GM12878 (cell line): ENCODE measurements around the gene GIMAP2.

Source experiments
- CTCF ChIP-seq, 3 experiments: IDR thresholded peaks in 2 of 3; conservative IDR thresholded peaks in 1 of 3; 2 replicates each; pipeline ENCODE4 v1.5.1; 2011; ENCODE audit warnings: low read depth in 3 of 3, low read length in 3 of 3, mild to moderate bottlenecking in 3 of 3, control low read depth in 2 of 3, moderate library complexity in 2 of 3, inconsistent platforms in 1 of 3, mixed read lengths in 1 of 3; ENCODE audit not compliant: control insufficient read depth in 2 of 3, insufficient read depth in 1 of 3; ENCODE audit errors: extremely low read depth in 1 of 3
- ETV6 ChIP-seq, 2 experiments: fragments of 450-650 bp in 1 of 2; IDR thresholded peaks in 1 of 2; conservative IDR thresholded peaks in 1 of 2; 2 replicates each; pipeline ENCODE4 v1.6.1; 2014; ENCODE audit warnings: antibody characterized with exemption in 1 of 2, borderline replicate concordance in 1 of 2, low read depth in 1 of 2, mild to moderate bottlenecking in 1 of 2, moderate library complexity in 1 of 2
- HDGF ChIP-seq: fragments of 450-650 bp; IDR thresholded peaks from 2 replicates; pipeline ENCODE4 v1.6.1; 2016; ENCODE audit warnings: antibody characterized with exemption
- MTA2 ChIP-seq: fragments of 450-650 bp; IDR thresholded peaks from 2 replicates; pipeline ENCODE4 v1.6.1; 2016; ENCODE audit warnings: low read depth, mild to moderate bottlenecking, moderate library complexity
- MYC ChIP-seq: IDR thresholded peaks from 2 replicates; pipeline ENCODE4 v1.6.1; 2011; ENCODE audit warnings: mild to moderate bottlenecking, low read length, moderate library complexity, inconsistent platforms; ENCODE audit not compliant: insufficient read depth, insufficient replicate concordance, insufficient read length, severe bottlenecking
- TBL1XR1 ChIP-seq: IDR thresholded peaks from 2 replicates; pipeline ENCODE4 v1.6.1; 2012; ENCODE audit warnings: low read depth, low read length, improper control_type of control experiment
- USF2 ChIP-seq: IDR thresholded peaks from 2 replicates; pipeline ENCODE4 v1.6.1; 2011; ENCODE audit warnings: low read depth, low read length, improper control_type of control experiment, borderline replicate concordance
- ZNF24 ChIP-seq: fragments of 450-650 bp; IDR thresholded peaks from 2 replicates; pipeline ENCODE4 v1.6.1; 2017; ENCODE audit warnings: antibody characterized with exemption, mild to moderate bottlenecking

DNA sequence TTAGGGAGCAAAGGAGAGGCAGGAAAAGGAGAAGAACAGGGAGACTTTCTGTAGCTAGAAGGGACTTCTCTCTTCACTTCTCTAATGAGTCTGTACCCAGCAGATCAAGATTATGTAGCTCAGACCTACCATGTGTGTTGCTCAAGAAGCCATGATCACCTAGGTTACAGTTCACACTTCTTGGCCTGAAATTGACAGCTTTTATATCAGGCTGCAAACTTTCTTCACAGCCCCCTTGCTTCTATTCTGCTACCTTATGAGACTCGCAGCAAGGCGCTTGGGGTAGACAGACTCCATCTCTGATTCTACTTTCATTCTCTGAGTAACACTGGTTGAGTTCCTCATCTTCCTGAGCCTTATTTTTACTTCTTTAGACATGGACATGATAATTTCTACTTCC is 19.6 kb upstream of the GIMAP2 start:
- TF ChIP-seq MTA2, result peak; percentile 32; the same call in 1 of the 2 replicates
- TF ChIP-seq CTCF (IDR thresholded peaks at IDR 0.05 in 2 of 3, conservative IDR thresholded peaks at IDR 0.05 in 1 of 3; ENCODE audit: control insufficient read depth in 2 of 3, extremely low read depth in 1 of 3, insufficient read depth in 1 of 3, low read depth in 3 of 3, low read length in 3 of 3), result no peak
- no peak for TF ChIP-seq ETV6 (conservative IDR thresholded peaks at IDR 0.05 in 1 of 2, IDR thresholded peaks at IDR 0.05 in 1 of 2; ENCODE audit: borderline replicate concordance in 1 of 2, low read depth in 1 of 2)
- TF ChIP-seq USF2, result no peak
- TF ChIP-seq HDGF, result no peak
- no peak for TF ChIP-seq MYC
- TF ChIP-seq TBL1XR1, result no peak
- TF ChIP-seq ZNF24, result no peak
